Breast epithelium (tissue), 3 donors: ENCODE results near the gene RBM19.

ENCODE experiments used
- CTCF ChIP-seq, 3 donors: fragments of 450-650 bp; IDR thresholded peaks; one replicate each; pipeline ENCODE4 v1.5.1; 2016 to 2017; ENCODE audit warnings: antibody characterized with exemption in 3 of 3, mild to moderate bottlenecking in 3 of 3, moderate library complexity in 3 of 3
- POLR2AphosphoS5 ChIP-seq, 3 donors: sonication (generic); formaldehyde crosslinking; IDR thresholded peaks; one replicate each; pipeline ENCODE4 v1.6.1; 2017; ENCODE audit warnings: antibody characterized with exemption in 3 of 3

- TF ChIP-seq CTCF (IDR thresholded peaks at IDR 0.05) (no peak), POLR2AphosphoS5 (IDR thresholded peaks at IDR 0.05) (no peak)
Measured at GRCh38 chr12:113862590-113863454, 103.3 kb downstream of the RBM19 start.
